ENCODE results near the gene SLCO3A1.
A peak's percentile ranks its signal among the peaks of the same experiment; 100 is the strongest.

Gene SLCO3A1

DNA sequence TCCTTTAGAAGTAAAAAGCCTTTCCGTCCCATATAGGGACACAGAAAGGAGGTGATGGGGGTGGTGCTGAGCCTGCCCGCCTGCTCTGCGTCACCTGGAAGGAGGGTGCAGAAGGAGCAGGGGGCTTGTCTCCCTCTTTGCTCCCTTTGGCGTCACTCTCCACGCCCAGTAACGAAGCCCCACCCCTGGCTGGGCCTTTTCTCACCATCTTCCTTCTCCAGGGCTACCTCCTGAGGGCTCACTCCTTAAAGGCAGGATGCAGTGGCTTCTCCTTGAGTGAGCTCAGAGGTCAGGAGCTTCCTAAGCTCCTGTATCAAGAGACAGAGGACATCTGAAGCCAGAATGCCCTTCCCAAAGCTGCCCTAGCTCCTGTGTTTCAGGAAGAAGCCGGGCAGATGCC is 31.5 kb downstream of the SLCO3A1 start:
- DNase-seq: no peak

- no peak for DNase-seq
Observed at GRCh38 chr15:91885714-91886270, 32.3 kb downstream of the SLCO3A1 start.

DNA sequence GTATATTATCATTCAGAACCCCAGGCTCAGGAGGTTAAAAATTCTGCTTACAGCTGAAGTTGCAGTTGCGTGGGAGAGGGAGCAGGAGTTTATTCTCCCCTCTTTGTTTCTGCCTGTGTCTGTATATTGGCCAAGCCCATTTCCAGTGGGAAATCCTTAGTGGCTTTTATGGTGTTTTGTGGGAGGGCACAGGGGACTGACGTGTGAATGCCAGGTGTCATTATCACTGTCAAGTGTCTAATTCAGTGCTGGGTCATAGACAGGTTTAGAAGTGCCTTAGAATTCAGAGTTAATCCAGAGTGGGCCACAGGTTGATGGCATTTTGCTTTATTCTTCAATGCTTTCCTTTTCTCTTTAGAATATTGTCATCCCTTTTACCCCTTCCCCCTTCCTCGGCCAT is 33.4 kb downstream of the SLCO3A1 start:
- no peak for DNase-seq

DNA sequence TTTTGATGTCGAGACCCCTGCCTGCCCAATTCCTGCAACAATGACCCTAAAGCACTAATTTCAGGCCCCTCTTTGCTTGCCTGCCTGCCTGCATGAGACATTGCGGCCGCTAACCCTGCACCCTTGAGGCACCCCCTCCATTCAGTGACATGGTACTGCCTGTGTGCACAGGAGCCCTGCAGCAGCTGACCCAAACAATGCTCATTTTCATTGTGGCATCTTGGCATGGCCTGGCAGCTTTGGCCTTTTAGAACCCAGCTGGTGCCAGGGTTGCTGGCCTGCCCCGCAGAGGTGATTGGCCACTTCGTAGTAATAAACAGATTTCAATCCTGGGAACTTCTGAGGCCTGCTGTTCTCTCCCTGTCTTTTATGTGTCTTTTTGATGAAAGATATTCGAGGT is 33.8 kb downstream of the SLCO3A1 start:
- no peak for DNase-seq

GRCh38 chr15:91887921-91888373 is 34.4 kb downstream of the SLCO3A1 start:
- no peak for DNase-seq

- no peak for DNase-seq
Observed at GRCh38 chr15:91889111-91889815, 35.8 kb downstream of the SLCO3A1 start.

DNA sequence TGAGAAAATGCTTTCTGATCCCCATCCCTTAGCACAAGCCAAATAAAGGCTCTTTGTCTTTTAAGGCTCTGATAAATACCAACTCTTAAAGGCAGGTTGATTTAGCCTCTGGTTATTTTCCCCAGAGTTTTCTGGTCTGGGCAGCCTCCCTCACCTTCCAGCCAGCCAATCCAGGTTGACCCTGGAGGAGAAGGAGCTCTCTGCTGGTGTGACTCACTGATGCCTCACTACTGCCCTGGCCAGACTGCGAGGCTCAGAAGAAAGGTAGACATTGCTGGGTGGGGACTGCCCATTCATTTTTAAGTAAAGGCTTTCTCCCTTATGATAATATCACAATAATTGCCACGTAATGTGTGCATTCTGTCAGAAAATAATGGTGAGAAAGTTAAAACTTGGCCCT is 37.1 kb downstream of the SLCO3A1 start:
- peak; percentile 43 for DNase-seq

GRCh38 chr15:91891101-91891500 is 37.6 kb downstream of the SLCO3A1 start:
- DNase-seq: no peak

GRCh38 chr15:91891788-91892345 is 38.4 kb downstream of the SLCO3A1 start:
- DNase-seq: no peak

GRCh38 chr15:91892436-91892835 is 38.9 kb downstream of the SLCO3A1 start:
- no peak for DNase-seq

DNA sequence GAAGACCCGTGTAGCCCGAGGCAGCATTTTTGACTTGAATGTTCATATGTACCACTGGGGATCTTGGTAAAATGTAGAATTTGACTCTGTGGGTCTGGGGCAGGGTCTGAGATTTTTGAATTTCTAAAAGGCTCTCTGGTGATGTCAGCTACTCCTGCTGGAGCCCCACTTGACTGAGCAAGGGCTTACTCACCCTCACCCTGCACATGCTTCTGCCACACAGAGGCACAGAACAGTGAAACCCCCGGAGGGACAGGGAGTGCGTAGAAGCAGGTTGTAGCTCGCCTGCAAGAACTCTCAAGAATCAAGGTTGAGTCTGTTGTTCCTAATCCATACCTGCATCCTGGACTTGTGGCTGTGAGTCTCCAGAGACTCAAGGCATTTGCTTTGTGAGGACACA is 41.1 kb downstream of the SLCO3A1 start:
- DNase-seq: peak; percentile 9

GRCh38 chr15:91895051-91895450 is 41.5 kb downstream of the SLCO3A1 start:
- no peak for DNase-seq

DNA sequence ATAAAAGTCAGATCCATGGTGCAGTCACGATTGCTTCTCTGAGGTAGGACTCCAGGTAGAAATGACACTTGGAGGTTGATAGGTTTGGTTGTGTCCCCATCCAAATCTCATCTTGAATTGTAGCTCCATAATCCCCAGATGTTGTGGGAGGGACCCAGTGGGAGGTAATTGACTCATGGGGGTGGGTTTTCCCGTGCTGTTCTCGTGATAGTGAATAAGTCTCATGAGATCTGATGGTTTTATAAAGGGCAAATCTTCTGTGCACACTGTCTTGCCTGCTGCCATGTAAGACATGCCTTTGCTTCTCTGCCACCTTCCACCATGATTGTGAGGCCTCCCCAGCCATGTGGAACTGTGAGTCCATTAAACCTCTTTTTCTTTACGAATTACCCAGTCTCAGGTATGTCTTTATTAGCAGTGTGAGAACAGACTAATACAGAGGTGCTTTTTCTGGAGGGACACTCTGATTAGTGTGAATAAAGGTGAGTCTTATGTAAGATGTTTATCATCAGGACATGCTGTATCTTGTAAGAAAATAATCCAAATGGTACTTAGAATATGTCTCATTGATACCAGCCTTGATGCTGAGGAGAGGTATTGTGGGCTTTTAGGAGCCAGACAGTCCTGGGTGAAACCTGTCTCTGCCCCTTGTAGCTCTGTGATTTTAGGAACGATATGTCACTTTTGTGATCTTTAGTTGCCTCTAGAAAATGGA is 43.0 kb downstream of the SLCO3A1 start:
- DNase-seq: no peak

GRCh38 chr15:91897585-91898372 is 44.3 kb downstream of the SLCO3A1 start:
- no peak for DNase-seq

DNA sequence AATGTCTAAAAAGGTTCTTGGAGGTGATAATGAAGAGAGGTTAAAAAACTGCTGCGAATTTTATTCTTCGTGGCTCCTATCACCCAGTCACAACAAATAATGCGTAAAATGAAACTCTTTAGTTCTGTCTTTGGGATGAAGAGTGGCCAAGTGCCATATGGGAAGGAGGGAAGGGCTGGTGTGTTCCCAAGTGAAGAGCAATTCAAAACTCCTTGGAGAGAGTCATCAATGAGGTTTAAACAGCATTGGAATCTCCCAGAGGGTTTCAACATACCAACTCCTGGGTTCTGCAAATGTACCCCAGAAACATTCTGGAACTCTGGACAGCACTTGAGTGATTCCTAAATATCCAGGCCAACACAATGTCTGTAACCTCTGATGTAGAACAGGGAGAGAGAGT is 45.3 kb downstream of the SLCO3A1 start:
- DNase-seq: no peak

DNA sequence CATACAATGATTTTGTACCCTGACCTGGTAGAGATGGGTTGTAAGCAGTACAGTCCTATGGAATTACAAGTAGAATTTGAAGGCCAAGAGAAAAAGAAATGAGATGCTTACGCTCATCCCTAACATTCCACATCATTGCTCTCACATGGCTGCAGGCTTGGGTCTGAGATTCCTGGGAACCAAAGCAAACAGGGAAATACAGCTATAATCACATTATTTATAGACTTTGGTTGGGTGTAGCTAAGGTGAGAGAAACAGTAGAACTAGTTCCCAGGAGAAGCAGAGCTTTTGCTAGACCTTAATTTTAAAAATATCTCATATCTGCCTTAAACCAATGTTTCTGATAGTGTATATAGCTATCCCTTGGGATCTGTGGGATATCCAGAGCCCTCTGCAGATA is 51.4 kb downstream of the SLCO3A1 start:
- no peak for DNase-seq

DNA sequence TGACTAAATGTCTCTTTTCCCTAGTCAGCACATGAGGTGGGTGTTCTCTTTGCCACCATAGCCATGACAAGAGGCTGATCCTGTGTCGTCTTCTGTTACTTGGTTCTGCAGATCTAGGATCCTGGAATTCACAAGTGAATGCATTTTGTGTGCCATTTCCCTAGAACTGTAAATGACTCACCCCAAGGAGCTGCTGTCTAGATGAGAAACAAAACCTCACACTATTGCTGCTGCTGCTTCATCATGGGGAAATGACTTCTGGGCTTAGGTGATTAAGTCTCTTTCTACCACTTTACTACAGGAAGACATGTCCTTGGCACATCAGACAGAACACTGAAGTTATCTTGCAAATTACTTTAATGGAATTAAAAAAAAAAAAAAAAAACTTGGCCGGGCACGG is 54.9 kb downstream of the SLCO3A1 start:
- peak; percentile 62 for DNase-seq

- DNase-seq: no peak
Observed at GRCh38 chr15:91909111-91909510, 55.6 kb downstream of the SLCO3A1 start.

- no peak for DNase-seq
Observed at GRCh38 chr15:91909574-91909973, 56.1 kb downstream of the SLCO3A1 start.

DNA sequence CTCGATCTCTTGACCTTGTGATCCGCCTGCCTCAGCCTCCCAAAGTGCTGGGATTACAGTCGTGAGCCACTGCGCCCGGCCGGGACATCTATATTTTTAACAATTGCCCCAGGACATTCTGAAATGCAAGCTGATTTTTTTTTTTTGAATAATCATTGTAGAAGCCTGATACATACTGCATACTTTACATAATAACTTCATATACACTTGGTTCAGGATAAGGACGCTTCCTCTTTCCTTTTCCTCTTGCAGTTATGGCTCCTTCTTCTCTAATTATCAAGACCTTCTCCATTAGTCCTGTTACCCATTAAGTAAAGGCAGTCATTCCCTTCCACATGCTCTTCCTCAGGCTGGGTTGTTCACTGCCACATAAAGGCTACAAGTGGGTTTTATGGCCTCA is 58.3 kb downstream of the SLCO3A1 start:
- no peak for DNase-seq

DNA sequence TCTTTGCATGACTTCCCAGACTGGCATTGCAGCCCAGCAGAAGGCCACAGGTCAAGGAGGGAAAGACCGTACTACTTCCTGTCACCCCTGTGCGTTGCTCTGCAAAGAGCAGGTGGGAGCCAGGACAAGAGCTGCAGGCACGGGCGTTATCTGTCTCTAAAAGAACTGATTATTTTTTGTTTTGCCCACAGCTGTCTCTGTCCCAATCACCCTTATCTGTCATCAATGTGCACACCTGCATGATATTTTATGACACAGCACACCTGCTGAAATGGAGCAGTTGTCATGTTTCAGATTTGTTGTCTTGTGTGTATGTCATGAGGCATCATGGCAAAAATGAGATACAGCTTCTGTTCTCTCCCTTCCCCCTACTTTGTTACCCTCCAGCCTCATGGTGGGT is 58.8 kb downstream of the SLCO3A1 start:
- no peak for DNase-seq

DNA sequence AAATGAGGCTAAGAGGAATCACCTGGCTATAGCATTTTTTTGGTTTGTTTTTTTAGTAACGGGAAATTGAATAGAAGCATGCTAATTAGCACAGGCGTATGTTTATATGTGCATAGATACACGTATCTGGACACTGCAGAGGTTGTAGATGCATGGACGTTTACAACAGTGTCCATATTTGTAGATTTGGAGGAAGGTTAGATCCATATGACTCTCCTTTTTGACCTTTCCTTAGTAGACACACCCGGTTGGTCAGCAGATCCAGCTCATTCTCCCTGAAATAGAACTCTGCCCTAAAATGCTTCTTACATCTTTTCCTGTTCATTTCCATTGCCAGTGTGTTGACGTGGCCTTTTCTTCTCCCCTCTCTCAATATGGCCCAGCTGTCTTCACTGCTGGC is 60.1 kb downstream of the SLCO3A1 start:
- DNase-seq: no peak

DNA sequence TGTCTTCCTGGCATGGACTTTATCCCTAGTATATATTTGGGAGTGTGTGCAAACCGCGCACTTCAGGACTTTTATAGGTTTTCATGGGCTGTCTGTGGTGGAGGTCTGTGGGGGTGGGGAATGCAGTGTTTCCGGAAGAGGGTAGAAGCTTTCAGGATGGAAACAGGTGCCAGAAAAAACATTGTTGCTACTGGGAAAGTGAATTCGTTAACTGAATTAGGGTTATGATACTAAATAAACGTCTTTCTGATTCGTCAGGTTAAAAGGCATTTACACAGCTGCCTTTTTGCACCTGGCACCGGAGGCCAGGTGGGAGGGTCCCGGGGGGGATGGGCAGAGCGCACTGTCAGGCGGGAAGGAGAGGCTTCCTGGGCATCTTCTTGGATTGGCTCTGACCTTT is 62.1 kb downstream of the SLCO3A1 start:
- no peak for DNase-seq

All from HCEC 1CT (cell line).